ENCODE measurements around the gene CTSS.

The CTSS gene

GRCh38 chr1:150789396-150789795, 23.8 kb upstream of the CTSS start:
- TF ChIP-seq POLR2AphosphoS5 (IDR thresholded peaks at IDR 0.05; ENCODE audit: low read depth, low read length) (no peak), SIN3A (IDR thresholded peaks at IDR 0.05; ENCODE audit: borderline replicate concordance, insufficient read depth, low read length) (no peak), TAF1 (IDR thresholded peaks at IDR 0.05; ENCODE audit: borderline replicate concordance, insufficient read depth, low read length) (no peak), FOXP2 (optimal IDR thresholded peaks at IDR 0.05; ENCODE audit: borderline replicate concordance, extremely low read depth, extremely low read length, insufficient read depth) (no peak), REST (IDR thresholded peaks at IDR 0.05; ENCODE audit: insufficient read depth in 1 of 2, low read depth in 2 of 2, low read length in 2 of 2) (no peak)

- TF ChIP-seq TAF1 (IDR thresholded peaks at IDR 0.05; ENCODE audit: borderline replicate concordance, insufficient read depth, low read length) (no peak), SIN3A (IDR thresholded peaks at IDR 0.05; ENCODE audit: borderline replicate concordance, insufficient read depth, low read length) (no peak)
Observed at GRCh38 chr1:150788946-150789345, 23.4 kb upstream of the CTSS start.

- no peak for TF ChIP-seq FOXP2 (optimal IDR thresholded peaks at IDR 0.05; ENCODE audit: borderline replicate concordance, extremely low read depth, extremely low read length, insufficient read depth)
- TF ChIP-seq TAF1 (IDR thresholded peaks at IDR 0.05; ENCODE audit: borderline replicate concordance, insufficient read depth, low read length): no peak
- no peak for TF ChIP-seq SIN3A (IDR thresholded peaks at IDR 0.05; ENCODE audit: borderline replicate concordance, insufficient read depth, low read length)
- no peak for TF ChIP-seq REST (IDR thresholded peaks at IDR 0.05; ENCODE audit: insufficient read depth in 1 of 2, low read depth in 2 of 2, low read length in 2 of 2)
Observed at GRCh38 chr1:150787455-150787854, 21.9 kb upstream of the CTSS start.

GRCh38 chr1:150780510-150780909, 14.9 kb upstream of the CTSS start:
- no peak for TF ChIP-seq FOXP2 (optimal IDR thresholded peaks at IDR 0.05; ENCODE audit: borderline replicate concordance, extremely low read depth, extremely low read length, insufficient read depth)
- no peak for TF ChIP-seq POLR2AphosphoS5 (IDR thresholded peaks at IDR 0.05; ENCODE audit: low read depth, low read length)
- TF ChIP-seq TAF1 (IDR thresholded peaks at IDR 0.05; ENCODE audit: borderline replicate concordance, insufficient read depth, low read length): no peak
- TF ChIP-seq SIN3A (IDR thresholded peaks at IDR 0.05; ENCODE audit: borderline replicate concordance, insufficient read depth, low read length): no peak
- TF ChIP-seq REST (IDR thresholded peaks at IDR 0.05; ENCODE audit: insufficient read depth in 1 of 2, low read depth in 2 of 2, low read length in 2 of 2): no peak

GRCh38 chr1:150778409-150778808, 12.8 kb upstream of the CTSS start:
- TF ChIP-seq REST (IDR thresholded peaks at IDR 0.05; ENCODE audit: insufficient read depth in 1 of 2, low read depth in 2 of 2, low read length in 2 of 2) (no peak), FOXP2 (optimal IDR thresholded peaks at IDR 0.05; ENCODE audit: borderline replicate concordance, extremely low read depth, extremely low read length, insufficient read depth) (no peak), SIN3A (IDR thresholded peaks at IDR 0.05; ENCODE audit: borderline replicate concordance, insufficient read depth, low read length) (no peak), TAF1 (IDR thresholded peaks at IDR 0.05; ENCODE audit: borderline replicate concordance, insufficient read depth, low read length) (no peak), POLR2AphosphoS5 (IDR thresholded peaks at IDR 0.05; ENCODE audit: low read depth, low read length) (no peak)

Data from PFSK-1 (cell line).